Mesothelial cell of epicardium (in vitro differentiated cells): ENCODE measurements around the gene GPR162. TPM values are rescaled to one million over a fixed set of nuclear protein-coding genes. Genes with fewer than 3 reads are reported as not detected.

Experiments used
- DNase-seq, 2 experiments: peaks; one replicate each; pipeline ENCODE4 v3.0.0; 2021; ENCODE audit warnings: low spot score in 2 of 2; ENCODE audit not compliant: unreplicated experiment in 2 of 2
- H3K27ac Mint-ChIP-seq: 2 replicates; pipeline ENCODE4 v1.8.0; 2021; ENCODE audit warnings: mixed read lengths
- H3K27me3 Mint-ChIP-seq: 2 replicates; pipeline ENCODE4 v1.8.0; 2021; ENCODE audit warnings: low read depth, mixed read lengths
- H3K36me3 Mint-ChIP-seq: 2 replicates; pipeline ENCODE4 v1.8.0; 2021; ENCODE audit warnings: mixed read lengths
- H3K4me1 Mint-ChIP-seq: 2 replicates; pipeline ENCODE4 v1.8.0; 2021; ENCODE audit warnings: mixed read lengths
- H3K4me3 Mint-ChIP-seq: 2 replicates; pipeline ENCODE4 v1.8.0; 2021; ENCODE audit warnings: mild to moderate bottlenecking, moderate library complexity, mixed read lengths
- H3K9me3 Mint-ChIP-seq: 2 replicates; pipeline ENCODE4 v1.8.0; 2021; ENCODE audit warnings: mixed read lengths
- total RNA-seq: library from RNA; stranded (reverse); gene quantifications from 3 replicates; pipeline ENCODE4 v1.2.1, GENCODE V29; 2021
- TF ChIP-seq, protein P1 (sequence below): fragments of 200-600 bp; sonication (generic); IDR thresholded peaks from one replicate; pipeline ENCODE4 v1.5.0; 2021; ENCODE audit warnings: antibody characterized with exemption; ENCODE audit not compliant: unreplicated experiment

The GPR162 gene
- total RNA-seq, 1 donor from 2014 or later = 10.8 TPM

DNA sequence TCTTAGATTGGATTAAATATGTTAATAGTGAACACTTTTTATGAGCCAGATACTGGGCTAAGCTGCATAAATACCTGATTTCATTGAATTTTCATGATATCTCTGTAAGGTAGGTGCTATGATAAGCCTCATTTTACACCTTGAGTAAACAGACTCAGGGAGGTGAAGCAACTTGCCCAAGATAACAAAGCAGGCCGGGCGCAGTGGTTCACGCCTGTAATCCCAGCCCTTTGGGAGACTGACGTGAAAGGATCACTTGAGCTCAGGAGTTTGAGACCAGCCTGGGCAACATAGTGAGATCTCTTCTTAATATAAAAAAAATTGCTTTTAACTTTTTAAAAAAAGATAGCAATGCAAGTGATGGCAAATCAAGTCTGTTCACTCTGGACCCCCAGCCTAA, 20.5 kb downstream of the GPR162 start:
- no peak for DNase-seq
- Mint-ChIP-seq H3K9me3 (no peaks in the 10 kb centered on the region), H3K36me3 (peaks cover 26% of the 10 kb centered on the region), H3K4me3 (no peak overlapping the region), H3K27me3 (no peaks in the 10 kb centered on the region), H3K27ac (no peak overlapping the region), H3K4me1 (peaks cover 4% of the 10 kb centered on the region)
- TF ChIP-seq, protein P1, sequence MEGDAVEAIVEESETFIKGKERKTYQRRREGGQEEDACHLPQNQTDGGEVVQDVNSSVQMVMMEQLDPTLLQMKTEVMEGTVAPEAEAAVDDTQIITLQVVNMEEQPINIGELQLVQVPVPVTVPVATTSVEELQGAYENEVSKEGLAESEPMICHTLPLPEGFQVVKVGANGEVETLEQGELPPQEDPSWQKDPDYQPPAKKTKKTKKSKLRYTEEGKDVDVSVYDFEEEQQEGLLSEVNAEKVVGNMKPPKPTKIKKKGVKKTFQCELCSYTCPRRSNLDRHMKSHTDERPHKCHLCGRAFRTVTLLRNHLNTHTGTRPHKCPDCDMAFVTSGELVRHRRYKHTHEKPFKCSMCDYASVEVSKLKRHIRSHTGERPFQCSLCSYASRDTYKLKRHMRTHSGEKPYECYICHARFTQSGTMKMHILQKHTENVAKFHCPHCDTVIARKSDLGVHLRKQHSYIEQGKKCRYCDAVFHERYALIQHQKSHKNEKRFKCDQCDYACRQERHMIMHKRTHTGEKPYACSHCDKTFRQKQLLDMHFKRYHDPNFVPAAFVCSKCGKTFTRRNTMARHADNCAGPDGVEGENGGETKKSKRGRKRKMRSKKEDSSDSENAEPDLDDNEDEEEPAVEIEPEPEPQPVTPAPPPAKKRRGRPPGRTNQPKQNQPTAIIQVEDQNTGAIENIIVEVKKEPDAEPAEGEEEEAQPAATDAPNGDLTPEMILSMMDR = no peak

DNA sequence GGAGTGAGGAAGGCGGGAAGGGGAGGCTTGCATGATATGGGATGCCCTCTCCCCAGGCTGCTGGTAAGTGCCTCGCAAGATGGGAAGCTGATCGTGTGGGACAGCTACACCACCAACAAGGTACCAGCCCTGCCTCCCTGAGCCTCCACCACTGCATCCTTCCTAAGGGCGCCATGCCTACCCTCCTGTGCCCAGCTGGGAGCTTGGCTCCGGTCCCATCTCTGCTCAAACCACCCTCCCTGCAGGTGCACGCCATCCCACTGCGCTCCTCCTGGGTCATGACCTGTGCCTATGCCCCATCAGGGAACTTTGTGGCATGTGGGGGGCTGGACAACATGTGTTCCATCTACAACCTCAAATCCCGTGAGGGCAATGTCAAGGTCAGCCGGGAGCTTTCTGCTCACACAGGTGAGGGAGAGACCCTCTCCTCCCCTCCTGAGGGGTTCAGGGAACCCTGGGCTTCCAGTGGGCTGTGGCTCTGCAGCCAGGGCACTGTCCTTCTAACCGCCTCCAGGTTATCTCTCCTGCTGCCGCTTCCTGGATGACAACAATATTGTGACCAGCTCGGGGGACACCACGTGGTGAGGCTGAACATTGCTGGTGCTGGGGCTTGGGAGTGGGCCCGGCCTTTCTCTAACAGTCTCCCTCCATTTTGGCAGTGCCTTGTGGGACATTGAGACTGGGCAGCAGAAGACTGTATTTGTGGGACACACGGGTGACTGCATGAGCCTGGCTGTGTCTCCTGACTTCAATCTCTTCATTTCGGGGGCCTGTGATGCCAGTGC, 21.7 kb downstream of the GPR162 start:
- TF ChIP-seq, protein P1 = no peak
- H3K4me1 Mint-ChIP-seq = peaks cover 4% of the 10 kb centered on the region
- H3K9me3 Mint-ChIP-seq = no peaks in the 10 kb centered on the region
- DNase-seq = no peak
- no peak overlapping the region for H3K27ac Mint-ChIP-seq
- H3K36me3 Mint-ChIP-seq = peaks cover 29% of the 10 kb centered on the region
- H3K27me3 Mint-ChIP-seq = no peaks in the 10 kb centered on the region
- no peak overlapping the region for H3K4me3 Mint-ChIP-seq

DNA sequence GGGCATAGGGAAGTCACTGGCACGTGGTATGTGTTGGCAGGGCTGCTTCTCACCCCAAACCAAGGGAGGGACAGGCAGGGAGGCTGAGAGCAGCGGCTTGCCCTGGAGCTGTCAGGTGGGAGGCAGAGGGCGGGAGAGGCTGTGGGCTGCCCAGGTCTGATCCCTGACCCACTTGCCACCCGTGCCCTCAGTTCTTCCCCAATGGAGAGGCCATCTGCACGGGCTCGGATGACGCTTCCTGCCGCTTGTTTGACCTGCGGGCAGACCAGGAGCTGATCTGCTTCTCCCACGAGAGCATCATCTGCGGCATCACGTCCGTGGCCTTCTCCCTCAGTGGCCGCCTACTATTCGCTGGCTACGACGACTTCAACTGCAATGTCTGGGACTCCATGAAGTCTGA, 23.8 kb downstream of the GPR162 start:
- no peak overlapping the region for H3K27ac Mint-ChIP-seq
- H3K36me3 Mint-ChIP-seq = peaks cover 34% of the 10 kb centered on the region

DNA sequence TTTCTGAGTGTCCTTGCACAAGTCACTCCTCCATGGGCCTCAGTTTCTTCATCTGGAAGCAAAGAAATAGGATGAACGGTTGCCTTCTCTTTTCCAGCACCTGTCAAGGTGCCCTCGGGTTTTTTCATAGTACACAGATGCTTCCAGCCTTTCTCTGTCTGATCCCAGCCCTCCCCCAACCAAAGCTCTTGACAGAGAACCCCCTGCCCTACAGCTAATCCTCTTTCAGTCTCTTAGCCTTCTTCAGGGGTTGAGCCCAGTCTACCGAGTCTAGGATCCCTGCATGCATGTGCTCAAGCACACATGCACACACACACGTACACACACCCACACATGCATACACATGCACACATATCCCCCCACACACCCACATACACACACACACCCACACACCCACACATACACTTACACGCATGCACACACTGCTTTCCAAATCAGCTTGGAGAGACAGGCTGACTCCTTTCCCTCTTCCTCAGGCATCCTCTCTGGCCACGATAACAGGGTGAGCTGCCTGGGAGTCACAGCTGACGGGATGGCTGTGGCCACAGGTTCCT, 24.8 kb downstream of the GPR162 start:
- Mint-ChIP-seq H3K9me3 (no peaks in the 10 kb centered on the region), H3K4me1 (peaks cover 15% of the 10 kb centered on the region), H3K4me3 (no peak overlapping the region), H3K36me3 (peaks cover 34% of the 10 kb centered on the region), H3K27ac (no peak overlapping the region), H3K27me3 (no peaks in the 10 kb centered on the region)
- DNase-seq = no peak
- TF ChIP-seq, protein P1 = no peak

More for the DNA sequence above, 23.8 kb downstream of the GPR162 start:
- TF ChIP-seq, protein P1 = no peak
- Mint-ChIP-seq H3K9me3 (no peaks in the 10 kb centered on the region), H3K4me3 (no peak overlapping the region), H3K4me1 (peaks cover 10% of the 10 kb centered on the region), H3K27me3 (no peaks in the 10 kb centered on the region)
- no peak for DNase-seq

DNA sequence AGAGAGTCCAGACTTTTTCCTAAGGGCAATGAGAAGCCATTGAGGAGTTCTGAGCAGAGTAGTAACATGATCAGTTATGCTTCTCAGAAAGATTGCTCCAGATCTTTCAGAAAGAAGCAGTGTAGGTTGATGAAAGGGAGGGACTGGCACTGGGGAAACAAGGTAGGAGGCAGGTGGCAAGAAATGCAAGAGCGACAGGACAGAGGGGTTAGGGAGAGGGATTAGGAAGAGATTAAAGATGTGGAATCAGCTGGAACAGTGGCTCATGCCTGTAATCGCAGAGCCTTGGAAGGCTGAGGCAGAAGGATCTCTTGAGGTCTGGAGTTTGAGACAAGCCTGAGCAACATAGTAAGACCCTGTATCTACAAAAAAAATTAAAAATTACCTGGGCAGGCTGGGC, 26.1 kb downstream of the GPR162 start:
- Mint-ChIP-seq H3K4me3 (no peak overlapping the region), H3K36me3 (peaks cover 32% of the 10 kb centered on the region)
- no peak for DNase-seq

More for the DNA sequence above, 26.1 kb downstream of the GPR162 start:
- H3K4me1 Mint-ChIP-seq = peaks cover 16% of the 10 kb centered on the region
- TF ChIP-seq, protein P1 = no peak
- H3K27me3 Mint-ChIP-seq = no peaks in the 10 kb centered on the region
- H3K27ac Mint-ChIP-seq = no peak overlapping the region
- H3K9me3 Mint-ChIP-seq = no peaks in the 10 kb centered on the region
